Lower leg skin (tissue), 3 donors: ENCODE results near the gene GEMIN8.

ENCODE experiments used
- CTCF ChIP-seq, 3 donors: fragments of 450-650 bp; IDR thresholded peaks; one replicate each; pipeline ENCODE4 v1.5.1; 2016; ENCODE audit warnings: antibody characterized with exemption in 3 of 3, mild to moderate bottlenecking in 3 of 3, moderate library complexity in 2 of 3
- POLR2A ChIP-seq, 2 donors: fragments of 450-650 bp; IDR thresholded peaks; one replicate each; pipeline ENCODE4 v1.6.1; 2016 to 2017; ENCODE audit warnings: antibody characterized with exemption in 2 of 2, mild to moderate bottlenecking in 1 of 2, moderate library complexity in 1 of 2

DNA sequence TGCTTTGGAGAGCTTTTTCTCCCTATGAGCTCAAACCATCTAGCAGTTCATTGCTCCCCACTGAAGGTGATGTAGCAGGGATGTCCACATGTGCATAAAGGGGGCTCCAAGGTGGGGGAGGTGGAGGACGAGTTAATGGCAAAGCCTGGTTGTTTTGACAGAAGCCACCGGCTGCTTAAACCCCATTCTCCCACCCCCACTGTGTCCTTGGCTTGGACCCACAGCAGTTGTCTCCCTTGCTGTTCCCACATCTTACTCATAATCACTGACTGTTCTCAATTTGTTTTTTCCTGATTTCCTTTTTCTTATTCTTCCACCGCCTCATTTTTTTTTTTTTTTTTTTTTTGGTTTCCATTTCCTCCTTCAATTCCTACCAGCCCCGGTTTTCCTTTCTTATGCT is 72.7 kb downstream of the GEMIN8 start:
- no peak for TF ChIP-seq CTCF (IDR thresholded peaks at IDR 0.05)
- TF ChIP-seq POLR2A (IDR thresholded peaks at IDR 0.05): no peak
